ENCODE results near the gene ATG13.
"Not testable (repeated sequence)": the region's sequence is repeated elsewhere in the genome, so short reads cannot be mapped to it uniquely, and the experiment has no call there.

Gene ATG13

DNA sequence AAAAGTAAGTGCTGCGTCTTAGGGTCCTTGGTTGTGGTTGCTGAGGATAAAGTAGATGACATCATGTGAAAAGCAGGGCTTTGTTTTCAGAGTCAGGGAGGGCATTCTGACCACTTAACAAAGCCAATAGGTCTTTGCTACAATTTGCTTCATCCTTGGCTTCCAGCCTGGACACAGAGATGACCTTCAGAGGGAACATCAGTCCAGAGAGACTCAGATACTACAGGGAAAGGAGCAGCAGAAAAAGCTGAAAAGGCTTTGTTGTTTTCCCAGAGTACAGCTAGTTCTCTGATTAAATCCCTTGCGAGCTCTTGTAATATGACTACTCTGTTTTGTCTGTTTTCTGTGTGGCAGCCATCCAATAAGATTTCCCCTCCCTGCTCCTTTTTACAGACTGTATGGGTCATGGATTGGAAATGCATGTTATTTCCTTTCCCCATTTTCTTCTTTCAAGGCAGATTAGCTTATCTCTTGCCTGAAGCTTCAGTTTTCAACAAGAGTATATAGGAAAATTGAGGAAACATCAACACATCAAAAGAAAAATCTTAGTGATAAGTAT is 31.9 kb downstream of the ATG13 start:
- no peak for DNase-seq

DNA sequence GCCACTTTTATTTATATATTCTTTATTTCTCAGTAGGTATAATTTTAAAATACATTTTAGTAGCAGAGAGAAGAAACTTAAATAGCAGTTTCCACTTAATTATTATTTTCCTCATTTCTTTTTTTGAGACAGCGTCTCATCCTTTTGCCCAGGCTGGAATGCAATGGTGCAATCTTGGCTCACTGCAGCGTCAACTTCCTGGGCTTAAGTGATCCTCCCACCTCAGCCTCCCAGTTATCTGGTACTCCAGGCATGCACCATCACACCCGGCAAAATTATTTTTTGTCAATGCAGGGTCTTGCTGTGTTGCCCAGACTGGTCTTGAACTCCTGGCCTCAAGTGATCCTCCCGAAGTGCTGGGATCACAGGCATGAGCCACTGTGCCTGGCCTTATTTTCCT is 38.3 kb downstream of the ATG13 start:
- no peak for DNase-seq

DNA sequence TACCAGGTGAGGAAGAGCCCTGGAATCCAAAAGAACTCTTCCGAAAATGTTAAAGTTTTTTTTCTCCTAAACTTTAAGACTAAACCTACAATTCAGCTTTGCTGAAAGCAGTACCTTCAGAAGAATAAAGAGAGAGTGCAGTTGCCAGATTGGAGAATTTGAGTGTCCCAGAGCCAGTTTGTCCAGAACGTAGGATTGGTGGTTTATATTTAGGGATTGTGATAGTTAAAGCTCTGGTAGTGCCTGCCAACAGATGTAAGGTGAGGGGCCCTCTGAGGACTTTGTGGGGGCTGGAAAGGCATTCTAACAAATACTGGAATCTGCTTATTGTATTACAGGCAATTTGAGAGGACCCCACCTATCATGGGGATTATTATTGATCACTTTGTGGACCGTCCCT is 39.8 kb downstream of the ATG13 start:
- DNase-seq: no peak

DNA sequence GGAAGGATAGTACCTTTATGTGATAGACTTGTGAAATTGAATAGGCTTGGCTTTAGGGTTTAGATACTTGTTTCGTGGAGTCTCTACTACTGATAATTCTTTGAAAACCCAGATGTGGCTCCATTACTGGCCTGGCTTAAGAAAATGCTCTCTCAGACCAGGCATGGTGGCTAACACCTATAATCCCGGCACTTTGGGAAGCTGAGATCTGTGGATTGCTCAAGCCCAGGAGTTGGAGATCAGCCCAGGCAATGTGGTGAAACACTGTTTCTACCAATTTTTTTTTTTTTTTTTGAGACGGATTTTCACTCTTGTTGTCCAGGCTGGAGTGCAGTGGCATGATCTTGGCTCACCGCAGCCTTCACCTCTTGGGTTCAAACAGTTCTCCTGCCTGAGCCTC is 40.9 kb downstream of the ATG13 start:
- DNase-seq: no peak

DNA sequence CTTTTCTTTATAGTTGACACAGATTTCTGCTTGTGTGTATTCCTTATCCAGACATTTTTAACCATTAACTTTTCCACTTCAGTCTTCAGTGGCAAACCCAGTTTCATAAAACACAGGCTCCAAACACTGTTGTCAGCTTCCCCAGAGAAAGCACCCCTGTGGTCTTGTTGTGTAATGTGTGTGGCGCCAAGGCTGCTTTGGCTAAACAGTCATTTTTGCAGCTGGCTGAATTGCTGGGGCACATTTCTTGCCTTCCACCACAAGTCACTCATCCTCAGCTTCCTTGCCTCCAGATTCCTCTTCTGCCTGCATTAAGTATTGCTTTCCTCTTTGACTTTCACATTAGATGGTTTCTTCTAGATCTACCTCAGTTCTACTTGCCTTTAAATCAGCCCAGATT is 42.6 kb downstream of the ATG13 start:
- no peak for DNase-seq

DNA sequence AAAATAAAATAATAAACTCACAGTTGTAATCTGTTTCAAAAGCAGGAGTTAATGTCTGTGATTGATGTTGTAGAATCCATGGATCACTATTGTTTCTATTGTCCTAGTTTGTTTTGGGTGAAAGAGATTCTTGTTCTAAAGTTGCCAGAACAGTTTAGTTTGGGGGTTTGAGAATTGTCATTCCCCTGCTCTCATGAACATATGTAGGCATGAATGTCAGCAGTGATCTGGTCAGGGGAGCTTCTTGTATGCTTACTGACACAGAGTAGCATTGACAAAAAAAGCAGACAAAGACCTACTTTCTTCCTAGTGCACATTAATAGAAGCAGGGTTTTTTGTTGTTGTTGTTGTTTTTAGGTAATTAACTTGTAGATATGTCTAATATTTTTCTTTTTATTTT is 44.5 kb downstream of the ATG13 start:
- DNase-seq: no peak

DNA sequence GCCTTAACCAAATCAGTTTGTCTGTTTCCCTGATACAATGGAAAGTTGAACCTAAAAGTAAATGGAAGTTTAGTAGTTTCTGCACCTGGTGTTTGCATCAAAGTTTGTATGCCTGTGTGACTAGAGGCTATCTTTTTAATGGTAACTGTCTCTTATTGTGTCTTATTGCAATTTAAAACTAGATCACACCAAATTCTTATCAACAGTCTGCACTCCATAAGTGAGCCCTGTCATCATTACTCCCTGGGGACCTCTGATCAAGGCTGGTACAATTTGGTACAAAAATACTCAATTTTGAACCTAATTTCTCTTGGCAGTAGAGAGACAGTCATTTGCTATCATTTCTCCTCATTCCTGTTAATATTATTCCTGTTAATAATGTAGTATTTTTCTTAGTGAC is 45.0 kb downstream of the ATG13 start:
- DNase-seq: no peak

DNA sequence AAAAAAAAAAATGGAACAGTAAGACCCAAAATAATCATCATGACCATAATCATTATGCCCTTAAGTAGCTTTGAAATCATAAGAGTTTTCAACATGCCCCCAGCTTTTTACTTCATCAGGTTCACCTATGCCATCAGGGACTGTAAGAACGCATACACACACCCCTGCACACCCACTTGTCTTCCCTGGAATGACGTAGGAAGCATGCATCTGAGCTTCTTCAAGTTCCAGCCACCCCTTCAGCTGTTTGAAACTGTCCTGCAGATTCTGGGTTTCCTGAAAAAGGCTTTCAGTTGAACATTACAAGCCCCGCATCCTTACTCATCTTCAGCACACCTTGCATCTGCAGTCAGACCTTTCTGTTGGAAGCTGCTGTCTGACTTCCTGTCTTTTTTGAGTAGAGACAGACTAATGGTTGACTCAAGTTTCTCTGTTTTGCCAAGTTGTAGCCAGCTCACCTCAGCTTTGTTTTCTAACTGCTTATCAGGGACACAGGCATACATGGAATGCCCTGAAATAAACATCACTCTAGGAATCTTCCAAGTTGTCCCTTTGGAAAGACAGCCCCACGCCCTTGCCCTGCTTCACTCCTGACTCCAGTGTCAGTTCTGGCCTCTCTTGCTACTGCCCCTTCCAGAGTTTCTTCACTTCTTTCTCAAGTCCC is 46.1 kb downstream of the ATG13 start:
- DNase-seq: no peak

DNA sequence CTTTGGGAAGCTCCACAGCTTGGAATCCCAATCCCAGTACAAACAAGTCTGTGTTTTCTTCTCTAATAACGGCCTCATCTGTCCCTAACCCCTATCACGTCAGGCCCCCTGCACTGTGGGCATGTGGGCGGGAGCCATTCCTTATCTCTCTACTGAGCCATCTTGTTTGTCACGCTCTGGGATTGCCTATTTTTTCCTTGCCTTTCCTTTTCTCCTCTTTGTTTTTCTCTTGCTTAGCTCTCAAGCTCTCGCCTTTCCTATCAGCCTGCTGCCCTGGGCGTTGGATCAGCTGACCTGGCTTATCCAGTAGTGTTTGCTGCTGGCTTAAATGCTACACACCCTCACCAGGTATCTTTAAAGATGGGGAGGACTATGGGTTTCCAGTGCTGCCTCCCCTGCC is 47.3 kb downstream of the ATG13 start:
- DNase-seq: no peak

DNA sequence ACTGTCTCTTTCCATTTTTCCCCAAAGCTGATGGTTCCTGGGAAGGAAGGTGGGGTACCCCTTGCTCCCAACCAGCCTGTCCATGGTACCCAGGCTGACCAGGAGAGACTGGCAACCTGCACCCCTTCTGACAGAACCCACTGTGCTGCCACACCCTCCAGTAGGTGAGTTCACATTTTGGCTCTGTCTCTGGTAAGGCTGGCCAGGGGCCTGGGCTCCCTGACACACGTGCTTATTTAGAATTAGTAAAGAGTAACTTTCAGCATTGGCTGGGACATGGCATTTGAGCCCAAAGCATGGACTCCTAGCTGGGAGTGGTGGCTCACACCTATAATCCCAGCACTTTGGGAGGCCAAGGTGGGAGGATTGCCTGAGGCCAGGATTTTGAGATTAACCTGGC is 48.0 kb downstream of the ATG13 start:
- no peak for DNase-seq

DNA sequence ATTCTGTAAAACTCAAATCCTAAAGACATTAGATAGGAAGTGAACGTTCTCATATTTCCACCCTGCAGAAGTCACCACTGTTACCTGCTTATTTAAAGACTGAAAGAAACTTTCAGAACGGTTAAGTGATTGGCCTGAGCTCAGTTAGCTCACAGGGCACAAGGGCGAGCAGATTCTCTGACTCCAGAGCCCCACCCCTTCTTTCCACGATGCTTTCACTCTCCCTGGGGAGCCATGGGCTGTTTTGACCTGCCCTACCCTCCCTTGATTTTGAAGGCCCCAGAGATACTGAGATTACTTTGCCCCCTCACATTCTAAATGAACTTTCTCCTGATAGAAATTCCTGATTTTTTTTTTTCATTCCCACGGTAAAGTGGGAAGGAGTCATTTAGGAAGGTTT is 49.2 kb downstream of the ATG13 start:
- DNase-seq: no peak

DNA sequence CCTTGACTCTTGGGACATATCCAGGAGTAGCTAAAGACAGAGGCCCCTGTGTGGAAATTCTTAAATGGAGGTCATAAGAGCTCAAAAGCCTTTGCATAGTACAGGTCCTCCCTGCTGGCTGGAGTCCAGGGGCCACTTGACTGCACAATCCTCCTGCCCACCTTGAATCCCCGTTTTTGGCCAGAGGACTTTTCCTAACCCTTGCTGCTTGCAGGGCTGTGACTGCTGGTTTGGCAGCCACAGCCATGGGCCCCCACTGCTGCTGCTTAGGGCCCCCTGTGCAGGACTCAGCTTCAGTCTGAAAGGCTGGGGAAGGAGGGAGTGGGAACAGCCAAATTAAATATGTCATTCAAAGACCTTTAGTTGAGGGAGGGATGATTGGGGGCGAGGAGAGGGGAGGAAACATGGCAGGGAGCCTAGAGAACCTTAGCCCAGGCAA is 49.7 kb downstream of the ATG13 start:
- DNase-seq: no peak

DNA sequence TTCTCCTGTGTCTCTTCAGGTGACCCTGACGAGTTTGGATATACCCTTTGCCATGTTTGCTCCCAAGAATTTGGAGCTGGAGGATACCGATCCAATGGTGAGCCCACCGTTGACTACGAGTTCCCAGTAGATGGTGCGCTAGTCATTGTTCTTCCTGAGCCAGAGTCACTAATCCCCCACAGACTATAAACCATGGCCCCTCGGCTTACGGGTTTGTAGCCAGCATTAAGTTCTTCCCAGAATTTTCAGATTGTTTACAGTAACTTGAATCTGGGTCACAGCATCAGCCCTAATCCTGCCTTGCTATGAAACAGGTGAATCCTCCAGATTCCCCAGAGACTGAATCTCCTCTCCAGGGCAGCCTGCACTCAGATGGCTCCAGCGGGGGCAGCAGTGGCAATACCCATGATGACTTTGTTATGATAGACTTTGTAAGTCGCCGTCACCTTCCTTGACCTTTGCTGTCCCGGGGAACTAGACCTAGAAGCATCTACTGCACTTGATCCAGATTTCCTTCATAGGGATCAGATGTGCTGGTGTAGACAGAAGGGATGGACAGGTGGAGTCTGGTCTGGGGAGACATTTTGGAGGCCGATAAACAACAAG is 51.2 kb downstream of the ATG13 start:
- no peak for DNase-seq

DNA sequence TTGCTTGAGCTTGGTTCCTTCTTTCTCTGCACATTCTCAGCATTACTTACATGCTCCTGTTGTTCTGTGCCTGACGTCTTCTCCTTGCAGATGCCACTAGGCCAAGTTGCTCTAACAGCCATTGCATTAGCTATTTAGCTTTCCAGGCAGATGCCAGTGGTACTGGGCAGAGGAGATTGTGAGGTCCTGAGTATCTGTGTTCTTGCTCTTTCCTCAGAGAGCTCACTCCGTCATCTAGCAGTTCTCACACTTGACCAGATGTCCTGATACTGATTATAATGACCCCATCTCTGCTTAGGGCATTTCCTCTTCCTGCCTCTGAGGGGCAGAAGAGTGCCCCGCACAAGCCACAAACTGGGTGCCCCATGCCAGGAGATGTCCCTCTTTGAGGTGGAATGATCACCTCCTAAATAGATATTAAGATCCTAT is 52.4 kb downstream of the ATG13 start:
- DNase-seq: no peak

DNA sequence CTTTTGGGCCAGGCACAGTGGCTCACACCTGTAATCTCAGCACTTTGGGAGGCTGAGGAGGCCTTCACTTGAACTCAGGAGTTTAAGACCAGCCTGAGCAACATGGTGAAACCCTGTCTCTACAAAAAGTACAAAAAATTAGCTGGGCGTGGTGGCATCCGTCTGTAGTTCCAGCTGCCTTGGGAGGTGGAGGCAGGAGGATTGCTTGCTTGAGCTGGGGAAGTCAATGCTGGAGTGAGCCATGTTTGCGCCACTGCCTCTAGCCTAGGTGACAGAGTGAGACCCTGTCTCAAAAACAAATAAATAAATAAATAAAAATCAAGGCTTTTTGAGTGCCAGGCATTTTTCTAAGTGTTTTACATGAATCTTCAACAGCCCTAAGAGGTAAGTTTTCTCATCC is 53.2 kb downstream of the ATG13 start:
- DNase-seq: not testable (repeated sequence)

DNA sequence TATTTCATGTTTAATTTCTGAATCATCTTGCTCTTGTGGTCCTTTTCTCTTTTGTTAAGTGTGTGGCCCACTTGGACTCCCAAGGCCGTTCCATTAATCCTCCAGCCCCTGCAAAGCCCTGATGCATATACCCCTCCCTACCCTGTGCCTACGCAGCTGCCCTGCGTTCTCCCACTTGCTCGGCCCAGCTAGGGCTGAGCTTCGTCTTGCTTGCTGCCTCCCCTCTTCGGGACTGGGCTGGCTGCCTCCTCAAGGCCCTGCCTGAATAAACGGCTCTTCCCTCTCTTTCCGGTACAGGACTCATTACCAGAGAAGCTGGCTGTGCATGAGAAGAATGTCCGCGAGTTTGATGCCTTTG is 54.6 kb downstream of the ATG13 start:
- DNase-seq: no peak

DNA sequence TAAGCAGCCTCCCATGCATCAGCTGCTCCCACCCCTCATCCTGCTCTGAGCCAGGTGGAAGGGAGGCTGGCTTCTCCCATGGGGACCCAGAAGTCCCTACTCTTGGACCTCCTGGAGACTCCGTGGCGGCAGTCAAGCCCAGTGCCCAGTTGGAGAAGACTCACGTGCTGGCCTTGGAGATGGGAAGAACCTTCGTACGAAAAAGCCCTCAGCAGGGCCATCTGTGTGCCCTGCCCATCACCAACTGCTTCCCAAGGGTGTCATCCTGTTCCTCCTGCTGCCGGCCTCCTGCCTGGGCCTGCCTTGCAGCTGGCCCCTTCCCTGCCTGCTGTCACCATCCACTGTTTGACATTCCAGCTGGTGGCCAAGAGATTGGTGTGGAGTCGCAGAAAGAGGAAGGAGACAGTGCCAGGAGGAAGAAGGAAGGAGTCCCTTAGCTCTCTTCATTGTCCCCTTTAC is 55.1 kb downstream of the ATG13 start:
- DNase-seq: no peak

DNA sequence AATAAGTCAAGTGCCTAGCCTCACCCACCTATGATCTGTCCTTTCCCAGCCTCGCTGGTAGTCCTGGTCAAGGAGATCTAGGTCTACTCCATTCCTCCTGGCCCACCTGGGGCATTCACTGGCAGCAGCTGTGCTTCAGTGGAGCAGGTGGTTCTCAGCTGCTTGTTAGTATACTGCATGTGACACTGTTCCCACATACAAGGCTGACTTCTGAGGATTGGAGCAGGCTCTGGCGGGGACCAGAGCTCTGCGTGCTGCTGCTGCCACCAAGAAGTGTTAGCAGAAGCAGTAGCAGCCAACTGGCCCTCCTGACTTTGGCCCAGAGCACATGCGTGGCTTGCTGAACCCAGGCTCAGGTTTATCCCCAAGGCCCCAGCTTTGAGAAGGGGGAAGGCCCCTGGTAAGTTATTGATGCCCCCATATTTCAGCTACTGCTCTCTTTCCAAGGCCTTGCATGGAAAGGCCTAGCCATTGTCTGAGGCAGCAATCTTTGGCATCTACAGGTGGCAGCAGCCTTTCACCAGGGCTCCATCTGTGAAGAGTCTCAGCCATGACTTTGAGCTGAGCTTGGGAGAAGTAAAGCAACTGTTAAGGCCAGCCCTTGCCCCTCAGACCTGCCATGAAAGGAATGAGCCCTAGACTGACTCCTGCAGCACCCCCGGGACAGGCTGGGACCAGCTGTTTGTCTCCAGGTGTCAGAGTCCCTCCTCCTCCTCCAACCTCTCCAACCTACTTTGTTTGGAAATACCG is 56.5 kb downstream of the ATG13 start:
- DNase-seq: no peak

DNA sequence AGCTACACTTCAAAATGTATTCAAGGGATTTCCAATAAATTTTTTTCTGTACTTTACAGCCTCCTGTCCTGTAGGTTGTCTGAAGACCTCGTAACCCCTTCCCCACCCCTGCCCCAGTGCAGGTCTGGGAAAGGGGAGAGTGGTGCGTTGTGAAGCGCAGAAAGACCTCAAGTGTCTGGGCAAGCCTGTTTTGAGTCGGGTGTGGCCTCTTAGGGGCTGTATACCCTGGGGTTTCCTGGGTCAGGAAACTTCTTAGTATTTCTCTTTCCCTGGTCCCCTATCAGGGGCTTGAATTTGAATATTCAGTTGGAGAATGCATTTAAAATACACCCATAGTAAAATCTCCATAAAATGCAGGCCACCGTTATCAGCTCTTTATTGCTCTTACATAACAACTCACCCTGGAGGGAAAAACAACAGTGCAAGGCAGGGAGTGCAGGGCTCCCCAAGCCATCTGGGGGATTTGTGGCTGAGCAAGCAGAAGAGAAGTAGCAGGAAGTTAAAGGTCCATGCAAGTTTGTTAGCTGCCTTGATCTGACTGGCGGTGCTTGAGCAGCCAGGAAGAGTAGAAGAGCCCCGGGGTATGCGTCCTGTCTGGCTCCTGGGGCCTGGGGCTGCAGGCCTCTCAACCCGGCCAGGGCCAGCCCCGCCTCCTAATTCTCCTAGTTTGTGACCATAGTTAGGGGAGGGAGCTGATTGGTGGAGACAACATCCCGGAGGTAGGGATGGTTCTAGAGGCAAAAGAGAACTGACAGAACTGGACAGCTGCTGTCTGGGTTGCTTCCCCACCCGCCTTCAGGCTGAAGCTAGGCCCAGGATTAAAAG is 57.3 kb downstream of the ATG13 start:
- no peak for DNase-seq

DNA sequence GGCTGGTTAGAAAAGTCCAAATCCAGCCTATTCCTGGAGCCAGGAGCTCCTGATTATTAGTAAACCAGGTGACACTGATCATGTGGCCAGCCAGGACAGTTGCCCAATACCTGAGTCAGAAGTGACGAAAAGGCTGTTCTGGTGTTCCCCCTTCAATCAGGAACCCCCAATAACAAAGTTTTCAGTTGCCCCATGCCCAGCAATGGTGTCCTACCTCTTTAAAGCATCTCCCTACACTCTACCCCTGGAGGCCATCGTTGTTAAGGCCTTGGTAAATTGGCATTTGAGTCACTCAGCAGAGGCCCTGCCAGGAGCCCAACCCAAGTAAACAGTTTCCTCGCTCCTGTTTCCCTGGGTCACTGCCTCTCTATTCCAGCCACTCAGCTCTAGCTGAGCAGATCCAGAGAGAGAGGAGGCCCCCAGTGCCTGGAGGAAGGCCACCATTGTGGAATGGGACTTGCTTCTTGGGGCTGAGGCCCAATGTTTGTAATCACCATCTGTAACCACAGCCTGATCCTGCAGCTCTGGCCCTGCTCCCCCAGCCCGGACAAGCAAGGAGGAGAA is 58.0 kb downstream of the ATG13 start:
- no peak for DNase-seq

DNA sequence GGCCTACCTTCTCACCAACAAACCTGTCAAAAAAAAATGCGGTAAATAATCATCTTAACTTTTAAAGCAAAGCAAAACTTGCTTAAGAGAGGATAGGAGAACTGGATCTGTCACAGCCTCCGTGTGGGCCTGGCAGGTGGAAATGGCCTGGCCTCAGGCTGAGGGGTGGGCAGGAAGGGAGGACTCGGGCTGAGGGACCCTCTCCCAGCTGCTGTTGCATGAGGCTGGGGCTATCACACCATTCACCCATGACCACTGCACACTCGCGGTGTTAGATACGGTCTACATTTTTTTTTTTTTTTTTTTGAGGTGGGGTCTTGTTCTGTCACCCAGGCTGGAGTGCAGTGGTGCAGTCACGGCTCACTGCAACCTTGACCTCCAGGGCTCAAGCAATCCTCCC is 58.6 kb downstream of the ATG13 start:
- no peak for DNase-seq

DNA sequence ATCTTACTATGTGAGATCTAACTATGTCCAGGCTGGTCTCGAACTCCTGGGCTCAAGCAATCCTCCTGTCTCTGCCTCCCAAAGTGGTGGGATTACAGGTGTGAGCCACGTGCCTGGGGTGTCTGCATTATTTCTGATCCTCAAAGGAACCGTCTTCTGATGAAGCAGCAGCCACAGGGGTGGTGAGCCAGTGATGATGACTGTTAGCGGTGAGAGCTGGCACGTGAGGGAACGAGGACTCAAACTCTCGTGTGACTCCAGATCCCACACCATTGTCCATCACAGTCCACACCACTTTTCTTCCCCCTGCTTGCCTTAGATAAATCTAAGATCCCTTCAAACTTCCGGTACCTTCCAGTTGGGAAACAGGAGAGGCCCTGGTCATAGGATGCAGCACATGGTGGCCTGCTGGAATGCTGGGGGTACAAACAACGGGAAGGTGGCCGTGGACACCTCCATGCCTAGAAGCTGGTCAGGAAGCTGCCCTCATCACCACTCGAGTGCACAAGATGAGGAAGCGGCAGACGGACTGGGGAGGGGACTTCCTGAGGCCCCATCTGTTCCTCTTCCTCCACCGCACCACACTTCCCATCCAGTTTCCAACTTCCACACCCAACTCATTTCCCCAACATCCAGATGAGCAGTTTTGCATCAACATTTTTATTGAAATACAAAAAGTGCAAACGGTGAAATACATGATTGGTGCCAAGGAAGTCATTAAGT is 59.2 kb downstream of the ATG13 start:
- DNase-seq: no peak
